GM21717 (cell line): ENCODE results near the gene PBX1.

ENCODE experiments used
- ATAC-seq: cut with Tn5 transposase; IDR thresholded peaks from one replicate; pipeline ENCODE4 v1.9.1; 2021; ENCODE audit warnings: mild to moderate bottlenecking, moderate library complexity; ENCODE audit not compliant: unreplicated experiment

Gene PBX1

GRCh38 chr1:164796916-164797315 lies 237.9 kb downstream of the PBX1 start:
- no peak for ATAC-seq

- no peak for ATAC-seq
Measured at GRCh38 chr1:164801246-164801731, 242.3 kb downstream of the PBX1 start.

- no peak for ATAC-seq
Measured at GRCh38 chr1:164801791-164802502, 243.0 kb downstream of the PBX1 start.

- ATAC-seq: no peak
Measured at GRCh38 chr1:164802529-164803282, 243.7 kb downstream of the PBX1 start.

- ATAC-seq: no peak
Measured at GRCh38 chr1:164803366-164803765, 244.4 kb downstream of the PBX1 start.

GRCh38 chr1:164804366-164804765 lies 245.4 kb downstream of the PBX1 start:
- no peak for ATAC-seq

- no peak for ATAC-seq
Measured at GRCh38 chr1:164805399-164805798, 246.4 kb downstream of the PBX1 start.

GRCh38 chr1:164806531-164806930 lies 247.5 kb downstream of the PBX1 start:
- ATAC-seq: no peak

- ATAC-seq: no peak
Measured at GRCh38 chr1:164813776-164814175, 254.8 kb downstream of the PBX1 start.

- ATAC-seq: no peak
Measured at GRCh38 chr1:164821648-164822047, 262.7 kb downstream of the PBX1 start.

GRCh38 chr1:164823486-164824279 lies 264.7 kb downstream of the PBX1 start:
- no peak for ATAC-seq

- ATAC-seq: no peak
Measured at GRCh38 chr1:164824542-164824941, 265.6 kb downstream of the PBX1 start.

- no peak for ATAC-seq
Measured at GRCh38 chr1:164830628-164831027, 271.6 kb downstream of the PBX1 start.

GRCh38 chr1:164834641-164835040 lies 275.7 kb downstream of the PBX1 start:
- no peak for ATAC-seq

GRCh38 chr1:164836614-164837018 lies 277.6 kb downstream of the PBX1 start:
- no peak for ATAC-seq

GRCh38 chr1:164838786-164839185 lies 279.8 kb downstream of the PBX1 start:
- no peak for ATAC-seq

- ATAC-seq: no peak
Measured at GRCh38 chr1:164840936-164841335, 282.0 kb downstream of the PBX1 start.

- ATAC-seq: no peak
Measured at GRCh38 chr1:164841702-164842465, 282.9 kb downstream of the PBX1 start.

- ATAC-seq: no peak
Measured at GRCh38 chr1:164842870-164843269, 283.9 kb downstream of the PBX1 start.

- ATAC-seq: no peak
Measured at GRCh38 chr1:164843743-164844500, 284.9 kb downstream of the PBX1 start.
